HG02885 (cell line): ENCODE measurements around the gene SRSF8.
A peak's percentile ranks its signal among the peaks of the same experiment; 100 is the strongest.
"Not testable (repeated sequence)": the region's sequence is repeated elsewhere in the genome, so short reads cannot be mapped to it uniquely, and the experiment has no call there.

ENCODE experiments used
- ATAC-seq: cut with Tn5 transposase; IDR thresholded peaks from one replicate; pipeline ENCODE4 v1.9.1; 2021; ENCODE audit warnings: mild to moderate bottlenecking; ENCODE audit not compliant: unreplicated experiment, poor library complexity

SRSF8 gene, protein sequence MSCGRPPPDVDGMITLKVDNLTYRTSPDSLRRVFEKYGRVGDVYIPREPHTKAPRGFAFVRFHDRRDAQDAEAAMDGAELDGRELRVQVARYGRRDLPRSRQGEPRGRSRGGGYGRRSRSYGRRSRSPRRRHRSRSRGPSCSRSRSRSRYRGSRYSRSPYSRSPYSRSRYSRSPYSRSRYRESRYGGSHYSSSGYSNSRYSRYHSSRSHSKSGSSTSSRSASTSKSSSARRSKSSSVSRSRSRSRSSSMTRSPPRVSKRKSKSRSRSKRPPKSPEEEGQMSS

DNA sequence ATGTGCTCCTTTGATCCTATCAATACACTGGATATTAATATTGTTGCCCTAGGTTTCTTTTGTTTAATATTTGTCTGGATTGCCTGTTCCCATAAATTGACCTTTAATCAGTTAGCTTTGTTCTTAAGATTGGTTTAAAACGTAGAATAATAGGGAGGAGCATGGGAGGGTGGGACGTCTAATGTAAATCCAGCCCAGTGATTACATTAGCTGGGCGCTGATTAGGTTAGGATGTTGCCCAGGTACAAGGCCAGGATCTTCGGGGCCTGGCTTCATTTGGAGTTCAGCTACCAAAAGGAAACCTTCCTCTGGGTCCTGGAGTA is at the start of gene SRSF8:
Gene SRSF8 (plus strand): TSS at position 204 of the 323 bp plus-strand sequence. CDS start 308 bp downstream, outside the sequence.
- ATAC-seq, result peak; percentile 44

DNA sequence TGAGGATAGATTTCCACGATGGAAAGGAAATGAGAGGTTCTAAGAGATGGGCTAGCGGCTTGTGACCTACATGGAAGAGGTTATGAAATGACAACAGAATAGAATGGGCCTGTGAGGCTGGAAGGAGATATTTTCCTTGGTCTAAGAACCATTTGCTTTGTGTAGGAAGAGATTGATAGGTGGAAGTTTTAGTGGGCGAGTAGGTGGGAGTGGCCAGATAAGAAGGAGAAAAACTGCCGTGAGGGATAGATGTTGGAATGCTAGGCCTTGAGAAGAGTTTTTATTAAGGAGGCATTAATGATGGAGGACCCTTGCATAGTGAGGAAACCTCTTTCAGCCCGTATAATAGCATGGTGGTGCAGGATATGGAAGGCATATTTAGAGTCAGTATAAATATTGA is 45.3 kb upstream of the SRSF8 start:
- not testable (repeated sequence) for ATAC-seq

DNA sequence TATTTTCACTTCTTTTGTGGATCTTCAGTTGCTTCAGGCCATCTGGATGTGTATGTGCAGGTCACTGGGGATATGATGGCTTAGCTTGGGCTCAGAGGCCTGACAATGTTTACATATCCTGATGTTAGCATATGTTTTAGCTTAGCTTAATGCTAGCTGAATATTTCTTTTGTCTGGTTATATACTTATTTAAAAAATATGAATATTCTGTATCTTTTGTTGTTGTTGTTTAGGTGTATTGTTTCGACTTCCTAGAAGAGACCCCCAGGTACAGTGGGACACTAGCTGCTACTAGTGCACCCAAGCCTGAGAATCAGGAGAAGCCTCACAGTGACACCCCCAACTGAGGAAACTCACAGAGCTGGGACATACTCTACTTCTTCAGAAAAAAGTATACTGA is 41.8 kb upstream of the SRSF8 start, which contains the start of gene KDM4E:
Gene KDM4E (plus strand): TSS at position 301 of the 400 bp plus-strand sequence. CDS start 300 bp downstream, outside the sequence.
- ATAC-seq, result no peak

DNA sequence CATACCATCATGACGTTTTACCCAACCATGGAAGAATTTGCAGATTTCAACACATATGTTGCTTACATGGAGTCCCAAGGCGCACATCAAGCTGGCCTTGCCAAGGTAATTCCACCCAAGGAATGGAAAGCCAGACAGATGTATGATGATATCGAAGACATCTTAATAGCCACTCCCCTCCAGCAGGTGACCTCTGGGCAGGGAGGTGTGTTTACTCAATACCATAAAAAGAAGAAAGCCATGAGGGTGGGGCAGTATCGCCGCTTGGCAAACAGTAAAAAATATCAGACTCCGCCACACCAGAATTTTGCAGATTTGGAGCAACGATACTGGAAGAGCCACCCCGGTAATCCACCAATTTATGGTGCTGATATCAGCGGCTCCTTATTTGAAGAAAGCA is 41.1 kb upstream of the SRSF8 start:
- not testable (repeated sequence) for ATAC-seq

DNA sequence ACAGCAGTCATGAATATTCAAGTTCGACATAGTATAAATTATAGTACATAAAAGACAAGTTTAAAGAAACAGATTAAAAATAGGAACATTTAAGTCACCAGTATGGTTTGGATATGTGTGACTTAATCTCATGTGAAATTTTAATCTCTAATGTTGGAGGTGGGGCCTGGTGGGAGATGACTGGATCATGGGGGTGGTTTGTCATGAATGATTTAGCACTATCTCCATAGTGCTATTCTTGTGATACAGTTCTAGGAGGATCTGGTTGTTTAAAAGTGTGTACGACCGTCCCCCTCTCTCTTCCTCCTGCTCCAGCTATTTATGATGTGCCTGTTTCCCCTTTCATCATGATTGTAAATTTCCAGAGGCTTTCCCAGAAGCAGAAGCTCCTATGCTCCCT is 38.4 kb upstream of the SRSF8 start:
- ATAC-seq, result no peak

DNA sequence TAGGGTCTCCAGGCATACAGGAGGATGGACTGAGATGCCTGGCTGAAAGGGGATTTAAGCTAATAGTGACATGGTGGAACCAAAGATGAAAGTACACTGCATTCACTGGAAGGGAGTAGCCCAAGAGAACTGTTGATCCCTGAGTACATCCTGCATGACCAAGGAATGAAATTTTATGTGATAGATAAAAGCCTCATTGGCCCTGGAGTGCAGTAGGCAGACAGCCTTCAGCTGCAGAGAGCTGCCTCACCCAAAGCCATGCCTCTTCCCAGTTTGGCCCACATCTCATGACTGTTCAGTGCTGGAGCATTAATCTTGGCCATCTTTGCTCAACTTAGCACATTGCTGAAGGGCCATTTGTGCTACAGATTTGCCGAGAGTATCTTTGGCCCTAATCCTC is 33.7 kb upstream of the SRSF8 start:
- ATAC-seq, result no peak

DNA sequence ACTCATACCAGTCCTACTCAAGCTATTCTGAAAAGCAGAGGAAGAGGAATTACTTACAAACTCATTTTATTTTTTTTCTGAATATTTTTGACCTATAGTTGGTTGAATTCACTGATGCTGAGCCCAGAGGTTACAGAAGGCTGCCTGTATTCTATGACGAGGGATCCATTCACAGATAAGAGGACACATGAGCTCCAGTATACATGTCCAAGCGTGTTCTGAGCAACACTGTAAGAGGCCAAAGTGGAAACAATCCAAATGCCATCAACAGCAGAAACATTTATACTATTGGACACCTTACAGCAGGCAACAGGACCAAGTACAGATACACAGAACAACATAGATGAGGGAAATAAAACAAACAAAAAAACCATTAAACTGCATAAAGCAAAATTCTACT is 31.4 kb upstream of the SRSF8 start:
- no peak for ATAC-seq

DNA sequence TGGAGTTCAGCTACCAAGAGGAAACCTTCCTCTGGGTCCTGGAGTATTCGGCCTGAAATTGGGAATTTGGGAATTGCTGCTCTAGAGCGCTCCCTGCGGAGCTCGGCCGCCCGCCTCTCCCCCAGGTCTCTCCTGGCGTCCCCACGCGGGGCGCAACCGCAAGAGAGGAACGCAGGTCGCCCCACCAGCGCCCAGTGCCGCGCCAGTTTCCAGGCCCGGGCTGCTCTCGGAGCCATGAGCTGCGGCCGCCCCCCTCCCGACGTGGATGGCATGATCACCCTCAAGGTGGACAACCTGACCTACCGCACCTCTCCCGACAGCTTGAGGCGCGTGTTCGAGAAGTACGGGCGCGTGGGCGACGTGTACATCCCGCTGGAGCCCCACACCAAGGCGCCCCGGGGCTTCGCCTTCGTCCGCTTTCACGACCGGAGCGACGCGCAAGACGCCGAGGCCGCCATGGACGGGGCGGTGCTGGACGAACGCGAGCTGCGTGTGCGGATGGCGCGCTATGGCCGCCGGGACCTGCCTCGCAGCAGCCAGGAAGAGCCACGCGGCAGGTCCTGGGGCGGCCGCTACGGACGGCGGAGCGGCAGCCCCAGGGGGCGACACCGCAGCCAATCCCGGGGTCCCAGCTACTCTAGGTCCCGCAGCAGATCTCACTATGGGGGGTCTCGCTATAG is 29.2 kb upstream of the SRSF8 start:
- not testable (repeated sequence) for ATAC-seq

DNA sequence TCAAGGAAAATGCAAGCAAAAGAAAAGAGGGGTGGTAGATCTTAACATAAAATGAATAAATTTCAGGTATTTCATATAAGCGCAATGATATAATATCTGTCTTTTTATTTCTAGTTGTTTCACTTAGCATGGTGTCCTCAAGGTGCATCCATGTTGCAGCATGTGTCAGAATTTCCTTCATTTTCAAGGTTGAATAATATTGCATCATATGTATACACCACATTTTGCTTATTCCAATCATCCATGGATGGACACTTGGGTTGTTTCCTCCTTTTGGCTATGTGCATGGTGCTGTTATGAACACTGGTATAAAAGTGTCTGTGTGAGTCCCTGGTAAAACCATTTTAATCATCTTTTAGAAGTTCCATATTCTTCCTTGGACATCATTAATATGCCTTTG is 24.5 kb upstream of the SRSF8 start:
- ATAC-seq, result no peak

DNA sequence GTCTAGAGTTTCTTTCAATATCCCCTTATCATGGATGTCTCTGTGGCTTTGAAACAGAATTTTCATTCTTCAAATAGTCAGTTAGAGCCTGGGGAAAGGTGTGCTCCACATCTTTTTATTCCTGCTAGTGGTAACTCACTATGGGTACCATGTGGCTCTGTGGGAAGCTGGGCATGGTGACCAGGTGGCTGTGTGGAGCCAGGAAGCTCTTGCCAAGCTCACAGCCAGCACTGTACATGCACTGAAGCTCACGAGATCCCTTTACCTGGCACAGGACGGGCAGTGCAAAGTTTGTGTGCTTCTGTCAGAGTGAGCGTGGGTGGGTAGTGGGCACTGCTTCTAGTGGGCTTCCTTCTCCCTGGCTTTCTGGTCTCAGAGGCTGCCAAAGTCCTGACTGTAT is 23.8 kb upstream of the SRSF8 start:
- ATAC-seq, result no peak

DNA sequence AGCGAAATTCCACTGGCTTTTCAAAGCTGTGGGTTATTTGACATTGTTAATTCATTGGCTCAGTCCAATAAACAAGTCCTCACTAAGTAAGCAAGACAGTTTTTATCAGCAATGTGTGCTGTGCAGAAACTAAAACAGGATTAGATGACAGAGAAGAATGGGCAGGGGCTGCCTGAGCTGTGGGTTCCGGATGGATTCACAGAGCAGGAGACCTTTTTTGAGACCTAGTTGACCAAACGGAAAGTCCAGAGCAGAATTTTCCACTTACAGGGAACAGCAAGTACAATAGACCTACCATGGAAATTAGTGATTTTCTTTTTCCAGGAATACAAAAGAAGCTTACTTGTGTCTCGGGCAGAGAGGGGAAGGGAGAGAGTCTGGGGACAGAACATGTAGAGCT is 22.7 kb upstream of the SRSF8 start:
- no peak for ATAC-seq

DNA sequence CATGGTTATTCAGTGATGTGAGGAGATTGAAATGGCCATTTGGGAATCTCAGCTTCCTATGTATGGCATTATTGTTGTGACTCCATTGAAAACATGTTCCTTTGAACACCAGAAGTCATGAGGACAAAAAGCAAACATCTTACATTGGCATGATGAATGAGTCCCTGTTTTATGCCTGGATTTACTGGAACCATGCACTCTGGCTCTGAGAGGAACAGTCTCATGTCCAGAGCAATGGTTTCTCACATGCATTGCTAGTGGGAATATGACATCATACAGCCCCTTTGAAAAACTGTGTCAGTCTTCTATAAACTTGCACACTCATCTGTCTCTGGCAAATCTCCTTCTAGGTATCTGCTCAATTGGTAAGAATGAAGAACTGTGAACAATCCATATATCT is 20.9 kb upstream of the SRSF8 start:
- no peak for ATAC-seq

DNA sequence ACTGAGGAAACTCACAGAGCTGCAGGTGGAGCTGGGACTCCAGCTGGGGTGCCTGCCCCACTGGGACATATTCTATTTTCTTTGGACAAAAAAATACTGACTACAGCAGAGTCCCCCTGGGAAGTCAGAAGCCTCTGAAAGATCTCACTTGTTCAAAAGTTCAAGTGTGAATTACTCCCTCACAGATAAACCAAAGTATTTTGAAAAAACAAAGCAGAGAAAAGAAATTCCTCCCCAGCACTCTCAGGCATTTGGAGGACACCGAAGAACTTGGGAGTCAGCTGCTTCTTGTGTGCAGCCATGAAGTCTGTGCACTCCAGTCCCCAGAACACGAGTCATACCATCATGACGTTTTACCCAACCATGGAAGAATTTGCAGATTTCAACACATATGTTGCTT is 17.6 kb upstream of the SRSF8 start, which contains the start of gene KDM4F:
Gene KDM4F (plus strand): TSS at position 301 of the 400 bp plus-strand sequence.
- not testable (repeated sequence) for ATAC-seq

DNA sequence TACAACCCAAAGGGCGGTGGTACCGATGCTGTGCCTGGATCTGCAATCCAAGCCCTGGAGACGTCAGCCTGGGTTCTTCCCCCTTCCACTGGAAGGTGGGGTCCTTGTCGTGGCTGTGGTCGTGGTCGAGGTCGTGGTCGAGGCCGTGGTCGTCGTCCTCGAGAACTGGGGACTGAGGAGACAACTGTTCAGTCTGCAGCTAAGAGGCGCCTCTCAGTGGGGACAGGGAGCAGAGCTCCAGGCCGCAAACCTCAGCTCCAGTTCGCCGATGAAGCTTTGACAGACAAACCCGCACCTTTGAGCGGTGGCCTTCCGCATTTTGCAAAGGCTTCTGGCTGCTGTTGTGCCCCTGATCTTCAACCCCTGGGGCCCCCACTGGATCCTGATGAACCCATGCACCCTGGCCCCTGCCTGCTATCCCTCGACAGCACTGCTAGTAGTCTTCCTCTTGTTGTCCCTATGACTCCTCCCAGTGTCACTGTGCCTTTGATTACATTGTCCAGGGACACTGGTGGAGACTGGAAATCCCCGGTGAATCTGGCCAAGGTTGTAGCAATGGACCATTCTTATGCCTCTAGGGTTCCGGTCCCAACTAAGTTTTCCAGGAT is 16.0 kb upstream of the SRSF8 start:
- ATAC-seq, result no peak

DNA sequence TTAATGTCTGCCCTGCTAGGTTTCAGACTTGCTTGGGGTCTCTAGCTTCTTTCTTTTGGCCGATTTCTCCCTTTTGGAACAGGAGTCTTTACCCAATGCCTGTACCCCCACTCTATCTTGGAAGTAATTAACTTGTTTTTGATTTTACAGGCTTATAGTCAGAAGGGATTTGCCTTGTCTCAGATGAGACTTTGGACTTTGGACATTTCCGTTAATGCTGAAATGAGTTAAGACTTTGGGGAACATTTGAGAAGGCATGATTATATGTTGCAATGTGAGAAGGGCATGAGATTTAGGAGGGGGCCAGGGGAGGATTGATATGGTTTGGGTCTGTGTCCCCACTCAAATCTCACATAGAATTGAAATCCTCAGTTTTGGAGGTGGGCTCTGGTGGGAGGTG is 12.4 kb upstream of the SRSF8 start:
- no peak for ATAC-seq

DNA sequence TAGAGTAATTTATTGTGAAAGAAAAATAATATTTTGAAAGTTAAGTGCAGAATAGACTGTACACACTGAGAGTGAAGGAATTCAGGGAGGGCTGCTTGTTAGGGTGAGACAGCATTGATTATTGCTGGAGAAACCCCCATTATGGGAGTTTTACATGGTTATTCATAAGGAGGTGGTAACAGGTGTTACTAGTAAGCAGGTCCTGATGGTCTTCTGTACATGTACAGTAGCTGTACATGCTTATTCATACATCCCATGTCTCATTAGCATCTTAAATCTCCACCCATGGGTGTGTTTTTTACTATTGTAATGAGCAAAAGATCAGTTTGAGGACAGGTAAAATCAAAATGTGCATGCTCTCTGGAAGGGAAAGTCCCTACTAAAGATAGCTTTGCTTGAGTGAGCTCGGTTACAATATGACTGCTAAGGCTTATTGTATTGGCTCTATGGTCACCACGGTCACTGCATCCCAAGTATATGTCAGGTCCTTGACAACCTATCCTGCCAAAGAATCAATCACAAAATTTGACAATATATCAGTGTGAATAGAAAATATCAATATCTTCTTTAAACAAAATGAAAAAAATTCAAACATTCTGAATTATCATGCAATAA is 11.3 kb upstream of the SRSF8 start:
- peak; percentile 99 for ATAC-seq

DNA sequence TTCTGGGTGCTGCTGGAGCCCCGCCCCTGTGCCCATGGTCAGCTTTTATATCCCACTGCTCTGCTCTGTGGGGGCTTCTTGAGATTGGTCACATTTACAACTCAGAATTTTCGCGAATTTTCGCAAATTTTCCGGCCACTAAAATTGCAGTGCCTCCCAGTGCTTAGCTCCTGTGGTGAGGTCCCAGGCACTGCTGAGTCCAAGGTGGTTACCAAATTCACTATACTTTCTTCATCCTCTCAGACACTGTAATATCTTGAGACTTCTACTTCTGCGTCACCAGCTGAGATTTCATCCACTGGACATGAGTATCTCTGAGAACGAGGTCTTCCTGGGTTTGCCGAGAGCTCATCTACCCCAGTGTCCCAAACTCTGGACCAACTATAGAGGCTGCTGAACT is 8.8 kb upstream of the SRSF8 start:
- ATAC-seq, result no peak

DNA sequence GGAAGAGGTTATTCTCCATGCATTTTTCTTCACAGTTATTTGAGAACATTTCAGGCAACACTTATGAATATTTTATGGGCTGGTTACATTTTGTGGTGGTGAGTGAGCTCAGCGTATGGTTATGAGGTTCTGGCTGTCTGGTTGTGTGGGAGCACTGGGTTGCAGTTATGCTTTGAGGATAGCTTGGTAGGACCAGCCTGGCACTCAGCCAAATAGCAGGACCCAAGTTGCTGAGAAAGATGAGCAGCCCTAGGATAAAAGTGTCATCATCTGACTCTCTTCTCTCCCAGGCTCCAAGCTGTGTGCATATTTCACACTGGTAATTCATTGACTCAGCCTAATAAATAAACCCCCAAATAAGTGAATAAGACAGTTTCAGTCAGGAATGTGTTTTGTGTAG is 8.1 kb upstream of the SRSF8 start:
- ATAC-seq, result no peak

DNA sequence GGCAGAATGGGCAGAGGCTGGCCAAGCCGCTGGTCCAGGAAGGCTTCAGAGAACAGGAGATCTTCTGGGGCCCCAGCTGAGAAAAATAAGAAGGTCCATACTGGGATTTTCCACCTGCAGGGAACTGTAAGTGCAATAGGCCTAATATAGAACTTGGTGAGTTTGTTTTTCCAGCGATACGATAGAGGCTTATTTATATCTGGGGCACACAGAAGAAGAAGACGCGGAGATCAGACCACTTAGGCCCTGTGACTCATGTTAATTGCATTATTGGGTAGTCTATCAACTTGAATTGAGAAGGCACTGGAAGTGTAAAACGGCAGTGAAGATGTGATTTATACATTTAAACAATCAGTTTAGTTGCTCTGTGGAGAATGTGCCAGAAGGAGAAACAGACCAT is 7.7 kb upstream of the SRSF8 start:
- no peak for ATAC-seq

DNA sequence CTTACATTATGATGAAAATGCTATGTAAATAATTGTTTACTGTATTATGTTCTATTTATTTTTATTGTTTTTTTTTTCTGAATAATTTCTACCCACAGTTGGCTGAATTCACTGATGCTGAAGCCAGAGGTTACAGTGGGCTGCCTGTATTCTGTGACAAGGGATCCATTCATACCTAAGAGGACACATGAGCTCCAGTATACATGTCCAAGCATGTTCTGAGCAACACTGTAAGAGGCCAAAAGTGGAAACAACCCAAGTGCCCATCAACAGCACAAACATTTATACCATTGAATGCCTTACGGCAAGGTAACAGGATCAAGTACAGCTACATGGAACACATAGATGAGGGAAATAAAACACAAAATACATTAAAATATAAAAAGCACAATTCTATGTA is 1.4 kb upstream of the SRSF8 start:
- no peak for ATAC-seq
